ENCODE measurements around the gene ENTPD5.
"Not testable (repeated sequence)": the region's sequence is repeated elsewhere in the genome, so short reads cannot be mapped to it uniquely, and the experiment has no call there.

Gene ENTPD5, protein sequence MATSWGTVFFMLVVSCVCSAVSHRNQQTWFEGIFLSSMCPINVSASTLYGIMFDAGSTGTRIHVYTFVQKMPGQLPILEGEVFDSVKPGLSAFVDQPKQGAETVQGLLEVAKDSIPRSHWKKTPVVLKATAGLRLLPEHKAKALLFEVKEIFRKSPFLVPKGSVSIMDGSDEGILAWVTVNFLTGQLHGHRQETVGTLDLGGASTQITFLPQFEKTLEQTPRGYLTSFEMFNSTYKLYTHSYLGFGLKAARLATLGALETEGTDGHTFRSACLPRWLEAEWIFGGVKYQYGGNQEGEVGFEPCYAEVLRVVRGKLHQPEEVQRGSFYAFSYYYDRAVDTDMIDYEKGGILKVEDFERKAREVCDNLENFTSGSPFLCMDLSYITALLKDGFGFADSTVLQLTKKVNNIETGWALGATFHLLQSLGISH

DNA sequence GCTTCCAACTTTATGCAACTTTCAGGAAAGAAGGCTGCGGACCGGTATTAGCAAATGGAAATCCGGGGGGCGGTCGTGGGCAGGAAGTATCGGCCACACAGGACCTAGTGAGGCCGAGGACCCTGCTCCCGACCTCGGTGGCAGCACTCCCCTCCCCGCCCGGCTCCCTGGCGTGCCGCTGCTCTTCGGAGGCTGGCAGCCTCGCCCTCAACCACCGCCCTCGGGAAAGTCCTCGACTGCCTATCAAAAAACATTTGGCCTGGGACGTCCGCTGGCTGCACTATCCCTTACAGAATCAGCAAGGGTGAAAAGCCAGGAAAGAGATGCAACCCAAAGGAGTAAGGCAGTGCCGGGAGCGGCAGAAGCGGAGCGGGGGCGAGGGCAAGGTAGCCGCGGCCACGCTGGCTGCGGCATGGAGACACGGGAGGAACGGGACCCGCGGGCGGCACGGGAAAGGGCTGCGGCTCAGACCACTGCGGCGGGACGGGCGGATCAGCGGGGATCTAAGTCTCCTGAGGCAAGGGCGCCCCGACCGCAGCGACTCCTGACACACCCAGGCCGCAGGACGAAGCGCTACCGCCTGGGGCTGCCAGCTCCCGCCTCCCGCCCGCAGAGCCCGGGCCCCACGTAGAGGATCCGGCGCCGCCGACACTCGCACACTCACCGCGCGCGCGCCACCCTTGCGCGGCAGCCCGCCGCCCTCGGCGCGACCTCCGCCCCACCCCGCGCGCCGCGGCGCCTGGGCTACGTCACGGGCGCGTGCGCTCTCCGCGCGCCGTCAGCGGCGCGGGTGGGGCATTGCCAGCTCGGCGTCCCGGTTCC, at the start of gene ENTPD5, which contains the start of gene BBOF1:
Gene ENTPD5 (minus strand): TSS at position 703 of the 822 bp plus-strand sequence. CDS start 31,186 bp downstream, outside the sequence.
Gene BBOF1 (plus strand): TSS at position 764 of the 822 bp plus-strand sequence. CDS start 130 bp downstream, outside the sequence.
- peak; percentile 86 for DNase-seq

DNA sequence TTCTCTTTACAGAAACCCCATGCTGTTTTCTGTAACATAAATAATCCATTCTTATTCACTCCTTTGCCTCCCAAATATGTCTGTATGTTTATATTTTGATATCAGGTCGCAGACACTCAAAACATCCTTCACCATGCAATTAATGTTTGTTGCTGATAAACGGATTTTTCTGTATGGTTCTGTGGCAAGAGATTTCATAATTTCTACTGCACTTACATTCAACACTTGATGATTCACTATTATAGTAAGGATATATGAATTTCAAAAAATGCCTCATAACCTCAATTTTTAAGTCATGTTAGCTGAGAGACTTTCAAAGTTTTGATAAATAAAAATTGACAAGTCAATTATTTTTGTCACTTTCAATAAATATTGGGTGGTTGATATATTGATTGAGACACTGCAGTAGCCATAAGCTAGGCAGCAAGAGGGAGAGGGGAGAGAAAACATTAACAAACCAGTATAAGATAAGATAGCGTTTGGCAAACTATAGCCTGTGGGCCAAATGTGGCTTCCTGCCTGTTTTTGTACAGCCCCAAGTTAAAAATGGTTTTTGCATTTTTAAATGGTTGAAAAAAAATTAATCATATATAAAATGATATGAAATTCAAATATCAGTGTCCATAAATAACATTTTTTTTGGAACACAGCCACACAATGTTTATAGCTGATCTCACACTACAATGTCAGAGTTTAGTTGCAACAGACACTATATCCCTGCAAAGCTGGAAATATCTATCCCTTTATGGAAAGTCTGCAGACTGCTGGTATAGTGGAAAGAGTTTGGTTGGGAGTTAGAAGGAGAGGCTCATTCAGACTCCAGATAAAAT, 46.9 kb upstream of the ENTPD5 start:
- DNase-seq: no peak

DNA sequence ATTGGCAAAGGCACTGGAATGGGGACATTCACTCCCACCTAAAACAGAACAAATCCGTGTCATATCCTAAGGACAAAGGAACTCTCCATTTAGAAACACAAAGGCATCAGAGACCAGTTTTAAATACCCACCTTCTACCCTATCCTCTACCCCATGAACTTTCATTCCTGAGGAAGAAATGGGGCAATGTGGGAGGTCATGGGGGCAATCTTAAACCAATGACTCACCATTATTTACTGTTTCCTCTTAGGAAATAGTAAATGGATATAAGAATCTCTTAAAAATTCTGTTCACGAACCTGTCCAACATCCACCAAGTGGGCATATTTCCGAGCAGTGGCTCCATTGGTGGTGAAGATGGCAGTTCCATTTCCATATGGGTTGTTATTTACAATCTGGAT, 45.8 kb upstream of the ENTPD5 start:
- no peak for DNase-seq

DNA sequence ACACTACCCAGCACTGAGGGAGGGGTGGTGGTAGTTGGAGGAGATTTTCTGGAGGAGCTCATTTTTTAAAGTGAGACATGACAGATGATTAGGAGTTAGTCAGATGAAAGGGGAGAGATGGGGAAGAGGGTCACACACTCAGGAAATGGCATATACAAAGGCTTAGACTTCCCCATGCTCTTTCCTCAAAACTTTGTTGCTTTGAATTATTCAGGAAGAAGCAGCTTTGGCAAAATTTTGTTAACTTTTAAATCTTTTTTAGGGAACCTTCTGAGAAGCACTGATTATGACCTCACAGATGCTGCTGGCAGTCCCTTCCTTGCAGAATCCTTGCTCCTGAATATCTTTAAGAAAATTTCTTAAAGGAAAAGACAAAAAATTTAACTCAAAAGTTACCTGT, 45.3 kb upstream of the ENTPD5 start:
- DNase-seq: no peak

DNA sequence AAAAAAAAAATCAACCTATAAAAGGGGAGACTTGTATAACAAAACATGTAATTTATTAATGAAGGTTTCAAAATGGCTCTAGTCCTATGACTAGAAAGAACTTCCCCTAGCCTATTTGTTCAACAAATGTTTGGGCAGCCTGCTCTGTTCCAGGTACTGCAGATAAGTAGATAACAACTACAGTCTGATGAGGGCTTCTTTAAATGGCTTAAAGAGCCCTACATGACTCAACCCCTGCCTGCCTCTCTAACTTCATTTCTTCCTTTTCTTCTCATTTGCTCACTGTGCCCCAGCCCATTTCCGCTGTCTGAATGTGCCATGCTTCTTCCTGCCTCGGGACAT, 43.7 kb upstream of the ENTPD5 start:
- no peak for DNase-seq

DNA sequence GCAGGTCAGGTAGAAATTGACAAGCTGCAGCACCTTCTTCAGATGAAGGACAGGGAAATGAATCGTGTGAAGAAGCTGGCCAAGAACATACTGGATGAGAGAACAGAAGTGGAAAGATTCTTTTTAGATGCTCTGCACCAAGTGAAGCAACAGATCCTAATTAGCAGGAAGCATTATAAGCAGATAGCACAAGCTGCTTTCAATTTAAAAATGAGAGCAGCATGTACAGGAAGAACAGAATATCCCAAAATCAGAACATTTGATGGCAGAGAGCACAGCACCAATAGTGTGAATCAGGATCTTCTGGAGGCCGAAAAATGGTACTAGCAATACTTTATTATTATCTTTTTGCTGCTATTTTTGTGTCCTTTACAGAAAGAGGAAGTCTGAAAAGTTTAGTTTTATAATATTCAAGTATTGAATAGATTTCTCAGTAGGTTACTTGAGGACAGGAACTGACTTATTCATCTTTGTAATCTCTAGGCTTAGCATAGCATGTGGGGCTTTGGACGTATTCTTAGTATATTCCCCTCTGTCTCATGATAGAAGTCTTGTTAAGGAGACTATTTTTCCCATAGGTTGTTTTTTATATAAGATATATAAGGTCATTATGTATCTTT, 30.9 kb upstream of the ENTPD5 start:
- no peak for DNase-seq

DNA sequence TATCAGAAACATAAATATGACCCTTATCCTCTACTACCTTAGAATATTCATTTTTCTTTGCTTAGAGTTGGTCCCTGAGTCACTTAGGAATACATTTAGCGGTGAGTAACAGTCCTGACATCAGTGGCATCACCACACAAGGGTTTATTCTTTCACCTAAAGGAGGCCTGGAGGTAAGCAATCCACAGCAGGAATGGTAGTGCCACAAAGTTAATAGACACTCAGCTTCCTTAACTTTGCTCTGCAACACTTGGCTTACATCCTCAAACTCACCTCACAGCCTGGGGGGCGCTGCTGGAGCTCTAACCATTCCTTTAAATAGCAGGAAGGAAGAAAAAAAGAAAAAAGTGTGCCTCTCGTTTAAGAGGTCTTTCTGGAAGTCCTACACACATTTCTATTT, 29.2 kb upstream of the ENTPD5 start:
- no peak for DNase-seq

DNA sequence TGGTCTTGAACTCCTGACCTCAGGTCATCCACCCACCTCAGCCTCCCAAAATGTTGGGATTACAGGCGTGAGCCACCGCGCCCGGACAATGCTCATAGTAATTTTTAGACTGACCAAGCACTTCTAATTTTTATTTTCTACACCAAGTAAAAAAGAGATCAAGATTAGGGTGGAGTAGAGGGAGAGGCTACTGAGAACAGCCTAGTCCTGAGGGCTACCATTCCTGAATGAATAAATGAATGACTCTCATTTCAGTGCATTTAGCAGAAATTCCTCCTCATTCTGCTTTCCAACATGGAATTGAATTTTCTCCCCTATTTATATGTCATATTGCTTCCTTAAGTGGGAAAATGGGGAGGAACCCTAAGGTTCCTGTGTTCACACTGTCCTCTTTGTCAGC, 26.4 kb upstream of the ENTPD5 start:
- no peak for DNase-seq

DNA sequence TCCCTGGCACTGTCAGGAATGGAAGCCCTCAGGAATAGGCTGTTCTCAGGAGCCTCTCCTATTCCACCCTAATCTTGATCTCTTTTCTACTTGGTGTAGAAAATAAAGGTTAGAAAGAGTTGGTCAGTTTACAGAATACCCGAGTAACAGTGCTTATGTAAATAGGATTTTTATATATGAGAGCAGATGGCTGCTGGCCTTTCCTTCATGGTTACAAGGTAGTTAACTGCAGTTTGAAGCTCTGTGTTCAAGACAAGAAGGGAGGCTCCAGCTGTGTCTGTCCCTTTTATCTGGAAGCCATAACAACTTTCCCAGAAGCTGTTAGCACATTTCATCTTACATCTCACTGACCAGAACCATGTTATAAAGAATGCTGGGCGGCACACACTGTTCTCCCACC, 23.2 kb upstream of the ENTPD5 start:
- DNase-seq: no peak

DNA sequence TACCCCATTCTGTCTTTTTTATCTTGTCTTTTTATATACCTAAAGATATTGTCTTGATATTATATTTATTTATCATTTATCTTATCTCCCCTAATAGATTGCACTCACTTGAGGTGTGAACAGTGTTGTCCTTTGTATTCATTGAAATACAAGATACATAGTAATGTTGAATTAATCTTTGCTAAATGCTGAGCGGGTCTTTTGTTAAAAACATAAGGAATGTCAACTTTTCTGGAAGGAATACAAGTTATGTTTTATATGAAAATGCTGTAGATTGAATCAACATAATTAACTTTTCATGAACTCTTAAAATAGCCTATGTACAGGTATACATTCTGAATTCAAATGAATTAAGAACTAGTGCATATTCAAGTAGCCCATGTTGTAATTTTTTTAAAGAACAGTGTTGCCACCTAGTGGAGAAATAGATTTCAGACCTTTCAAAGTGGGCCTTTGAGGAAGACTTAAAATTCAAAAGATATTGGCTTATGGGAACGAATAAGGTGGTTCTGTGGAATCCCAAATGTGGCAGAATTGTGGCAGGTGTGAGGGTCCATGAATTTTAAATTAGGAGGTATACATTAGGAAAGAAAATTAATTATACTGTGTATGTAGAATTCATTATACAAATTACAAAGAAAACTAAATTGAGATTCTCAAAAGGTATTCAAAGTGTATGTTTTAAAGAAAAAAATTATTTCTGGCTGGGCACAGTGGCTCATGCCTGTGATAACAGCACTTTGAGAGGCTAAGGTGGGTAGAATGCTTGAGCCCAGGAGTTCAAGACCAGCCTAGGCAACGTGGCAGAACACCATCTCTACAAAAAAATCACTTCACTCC, 19.2 kb upstream of the ENTPD5 start:
- DNase-seq: no peak

DNA sequence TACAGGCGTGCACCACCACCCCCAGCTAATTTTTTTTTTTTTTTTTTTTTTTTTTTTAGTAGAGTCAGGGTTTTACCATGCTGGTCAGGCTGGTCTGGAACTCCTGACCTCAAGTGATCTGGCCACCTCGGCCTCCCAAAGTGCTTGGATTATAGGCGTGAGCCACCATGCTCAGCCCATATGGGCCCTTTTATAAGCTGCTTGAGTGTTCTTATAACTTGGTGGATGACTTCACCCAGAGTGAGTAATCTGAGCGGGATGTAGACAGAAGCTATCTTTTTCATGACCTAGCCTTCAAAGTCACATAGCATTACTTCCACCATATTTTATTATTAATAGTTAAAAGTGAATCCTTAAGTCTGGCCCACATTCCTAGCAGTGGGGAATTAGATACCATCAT, 16.5 kb upstream of the ENTPD5 start:
- DNase-seq: no peak

DNA sequence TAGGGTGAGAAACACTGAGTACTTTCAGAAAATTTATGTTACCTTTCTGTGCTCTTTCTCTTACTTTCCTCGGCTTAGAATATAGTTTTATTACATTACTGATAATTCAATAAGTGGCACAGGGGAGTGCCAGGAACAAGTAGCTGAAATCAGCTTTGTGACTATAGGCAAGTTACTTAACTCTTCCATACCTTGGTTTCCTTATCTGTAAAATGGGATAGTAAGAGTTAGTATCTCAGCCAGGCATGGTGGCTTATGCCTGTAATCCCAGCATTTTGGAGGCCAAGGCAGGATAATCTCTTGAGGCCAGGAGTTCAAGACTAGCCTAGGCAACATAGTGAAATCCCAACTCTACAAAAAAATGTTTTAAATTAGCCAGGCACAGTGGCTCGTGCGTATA, 15.5 kb upstream of the ENTPD5 start:
- no peak for DNase-seq

DNA sequence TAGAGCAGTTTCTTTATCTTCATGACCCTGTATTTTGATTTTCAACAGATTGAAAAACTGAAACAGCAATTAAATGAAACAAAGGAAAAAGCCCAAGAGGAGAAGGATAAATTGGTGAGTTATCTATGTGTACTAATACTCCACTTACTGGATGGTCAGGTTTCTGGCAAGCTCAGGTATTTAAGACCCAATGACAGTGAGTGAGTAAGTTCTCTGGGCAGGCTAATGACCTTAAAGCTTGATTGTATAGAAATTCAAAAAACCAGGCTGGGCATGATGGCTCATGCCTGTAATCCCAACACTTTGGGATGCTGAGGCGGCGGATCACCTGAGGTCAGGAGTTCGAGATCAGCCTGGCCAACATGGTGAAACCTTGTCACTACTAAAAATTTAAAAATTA, 10.0 kb upstream of the ENTPD5 start:
- DNase-seq: no peak

DNA sequence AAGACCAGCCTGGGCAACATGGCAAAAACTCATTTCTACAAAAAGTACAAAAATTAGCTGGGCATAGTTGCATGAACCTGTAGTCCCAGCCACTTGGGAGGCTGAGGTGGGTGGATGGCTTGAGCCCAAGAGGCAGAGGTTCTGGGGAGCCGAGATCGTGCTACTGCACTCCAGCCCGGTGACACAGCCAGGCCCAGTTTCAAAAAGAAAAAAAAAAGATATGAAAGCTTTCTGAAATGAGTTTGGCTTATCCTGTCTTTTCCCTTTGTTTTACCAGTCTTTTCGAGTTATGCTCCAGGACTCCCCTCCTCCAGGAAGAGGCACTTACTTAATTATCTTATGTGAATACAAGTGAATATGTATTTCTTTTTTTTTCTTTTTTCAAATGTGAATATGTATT, 3.3 kb upstream of the ENTPD5 start:
- DNase-seq: no peak

DNA sequence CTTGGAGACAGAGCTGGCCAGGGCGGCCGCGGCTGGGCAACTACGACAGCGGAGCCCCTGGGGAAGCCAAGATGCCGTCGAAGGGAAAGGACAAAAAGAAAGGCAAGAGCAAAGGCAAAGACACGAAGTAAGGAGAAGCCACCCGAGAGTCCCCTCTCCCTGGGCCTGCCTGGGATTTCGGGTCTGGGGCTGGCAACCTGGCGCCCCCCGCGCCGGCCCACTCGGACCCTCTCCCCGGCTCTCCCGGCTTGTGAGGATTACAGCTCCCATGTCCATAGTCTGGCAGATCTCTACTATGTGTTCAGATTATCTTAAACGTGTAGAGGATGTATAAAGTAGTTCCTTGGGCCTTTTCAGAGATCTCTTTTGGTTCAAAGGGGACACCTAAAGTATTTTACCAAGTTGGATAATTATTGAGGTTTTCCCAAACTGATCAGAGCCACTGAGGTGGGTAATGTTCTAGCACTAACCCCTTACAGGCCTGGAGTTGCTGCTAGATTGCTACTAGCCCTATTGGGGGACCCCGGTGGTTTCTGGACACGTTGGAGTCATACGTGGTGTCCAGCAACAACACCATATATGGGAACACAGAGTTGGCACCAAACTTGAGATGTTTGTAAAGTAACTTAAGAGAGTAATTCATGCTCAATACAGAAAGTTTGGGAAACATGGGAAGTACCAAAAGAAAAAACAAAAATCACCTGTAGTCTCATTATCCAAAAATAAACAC, 485 bp upstream of the ENTPD5 start:
- no peak for DNase-seq

DNA sequence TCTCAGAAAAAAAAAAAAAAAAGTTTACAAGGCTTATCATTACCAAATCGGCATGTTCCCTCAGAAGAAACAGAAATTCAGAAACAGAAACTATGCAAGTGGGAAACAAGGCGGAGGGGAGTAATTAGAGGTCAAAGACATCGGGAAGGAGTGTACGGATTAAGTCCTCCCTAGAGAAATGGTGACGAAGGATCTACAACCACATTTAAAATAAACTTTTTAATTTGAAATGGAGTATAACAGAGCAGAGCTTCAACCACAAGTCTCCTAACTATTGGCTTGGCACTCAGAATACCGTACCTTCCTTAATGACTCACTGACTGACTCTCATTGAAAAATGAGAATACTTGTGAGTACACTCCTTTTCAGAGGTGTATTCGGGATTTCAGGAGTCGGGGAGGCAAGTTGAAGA, 908 bp downstream of the ENTPD5 start:
- DNase-seq: no peak

DNA sequence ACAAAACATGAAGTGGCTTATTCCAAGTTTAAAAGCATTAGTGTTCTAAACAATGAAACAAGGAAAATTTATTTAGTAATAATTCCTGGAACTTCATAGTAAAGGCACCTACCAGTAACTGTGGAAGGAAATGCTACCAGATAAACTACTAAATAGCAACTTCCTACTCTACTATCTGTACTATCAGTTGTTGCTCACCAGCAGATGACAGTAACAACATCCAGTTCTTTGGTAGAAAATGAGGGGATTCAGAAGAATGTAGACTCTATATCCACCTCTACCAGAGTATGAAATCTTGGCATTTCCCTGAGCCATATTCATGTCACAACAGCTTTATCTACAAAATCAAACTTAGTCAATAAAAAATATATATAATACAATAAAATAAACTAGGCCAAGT, 3.1 kb downstream of the ENTPD5 start:
- no peak for DNase-seq

DNA sequence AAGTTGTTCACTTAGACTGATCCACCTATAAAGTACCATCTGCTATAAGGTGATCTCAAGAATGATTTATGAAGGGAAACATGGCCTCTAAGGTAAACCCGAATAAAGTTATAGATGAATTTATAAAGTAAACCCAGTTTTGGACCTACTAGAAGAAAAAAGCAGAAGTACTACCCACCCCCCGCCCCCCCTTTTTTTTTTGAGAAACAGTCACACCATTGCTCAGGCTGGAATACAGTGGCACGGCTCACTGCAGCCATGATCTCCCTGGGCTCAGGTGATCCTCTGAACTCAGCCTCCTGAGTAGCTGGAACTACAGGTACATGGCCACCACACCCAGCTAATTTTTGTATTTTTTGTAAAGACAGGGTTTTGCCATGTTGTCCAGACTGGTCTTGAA, 3.9 kb downstream of the ENTPD5 start:
- no peak for DNase-seq

DNA sequence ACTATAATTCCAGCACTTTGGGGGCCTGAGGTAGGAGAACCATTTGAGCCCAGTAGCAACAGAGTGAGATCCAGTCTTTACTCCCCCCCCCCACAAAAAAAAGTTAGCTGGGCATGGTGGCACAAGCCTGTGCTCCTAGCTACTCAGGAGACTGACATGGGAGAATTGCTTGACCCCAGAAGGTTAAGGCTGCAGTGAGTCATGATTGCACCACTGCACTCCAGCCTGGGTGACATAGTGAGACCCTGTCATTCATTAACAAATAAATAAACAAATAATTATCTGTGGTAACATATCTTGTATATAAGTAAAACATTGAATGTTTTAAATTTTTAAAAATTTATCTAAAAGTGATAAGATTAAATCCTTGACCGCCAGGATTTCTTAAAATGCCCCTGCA, 4.8 kb downstream of the ENTPD5 start:
- DNase-seq: no peak

DNA sequence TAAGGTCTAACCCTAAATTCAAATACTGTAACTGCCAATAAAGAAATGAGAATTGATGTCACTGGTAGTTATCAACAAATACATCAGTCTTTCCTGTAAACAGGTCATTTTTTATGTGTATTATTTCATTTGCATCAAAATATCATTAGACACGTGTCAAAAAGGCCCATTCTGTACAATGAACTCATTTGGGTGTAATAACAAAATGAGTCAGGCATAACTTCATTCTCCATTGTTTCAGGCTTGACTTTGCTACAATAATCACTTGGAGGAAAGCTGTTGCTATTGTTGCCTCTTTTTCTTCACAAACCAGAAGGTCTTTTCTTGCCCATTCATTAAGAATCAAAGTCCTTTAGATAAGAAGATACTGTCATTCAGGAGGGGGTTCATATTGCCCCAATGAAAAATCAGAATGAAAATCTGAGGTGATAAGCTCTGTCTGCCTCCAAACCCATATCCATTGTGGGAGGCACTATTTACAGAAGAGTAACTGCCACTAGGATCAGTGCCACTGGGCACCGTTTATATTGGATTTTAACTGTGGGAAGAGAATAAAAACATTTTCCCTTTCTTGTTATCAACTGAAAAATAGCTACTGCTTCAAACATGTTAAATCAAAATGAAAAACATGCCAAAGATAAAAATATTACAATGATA, 10.1 kb downstream of the ENTPD5 start:
- no peak for DNase-seq

DNA sequence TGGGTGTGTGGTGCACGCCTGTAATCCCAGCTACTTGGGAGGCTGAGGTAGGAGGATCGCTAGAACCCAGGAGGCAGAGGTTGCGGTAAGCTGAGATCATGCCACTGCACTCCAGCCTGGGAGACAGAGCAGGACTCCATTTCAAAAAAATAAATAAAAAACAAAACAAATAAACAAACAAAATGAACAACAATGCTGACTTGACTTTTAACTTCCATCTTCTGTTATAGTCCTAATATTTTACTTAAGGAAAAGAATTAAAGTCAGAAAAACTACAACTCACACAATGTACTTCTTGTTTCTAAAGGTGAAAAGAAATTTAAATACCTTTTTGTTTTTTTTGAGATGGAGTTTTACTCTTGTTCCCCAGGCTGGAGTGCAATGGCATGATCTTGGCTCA, 13.4 kb downstream of the ENTPD5 start:
- not testable (repeated sequence) for DNase-seq
